ENCODE data around the gene FANCC.
A peak's percentile ranks its signal among the peaks of the same experiment; 100 is the strongest.

Gene FANCC

DNA sequence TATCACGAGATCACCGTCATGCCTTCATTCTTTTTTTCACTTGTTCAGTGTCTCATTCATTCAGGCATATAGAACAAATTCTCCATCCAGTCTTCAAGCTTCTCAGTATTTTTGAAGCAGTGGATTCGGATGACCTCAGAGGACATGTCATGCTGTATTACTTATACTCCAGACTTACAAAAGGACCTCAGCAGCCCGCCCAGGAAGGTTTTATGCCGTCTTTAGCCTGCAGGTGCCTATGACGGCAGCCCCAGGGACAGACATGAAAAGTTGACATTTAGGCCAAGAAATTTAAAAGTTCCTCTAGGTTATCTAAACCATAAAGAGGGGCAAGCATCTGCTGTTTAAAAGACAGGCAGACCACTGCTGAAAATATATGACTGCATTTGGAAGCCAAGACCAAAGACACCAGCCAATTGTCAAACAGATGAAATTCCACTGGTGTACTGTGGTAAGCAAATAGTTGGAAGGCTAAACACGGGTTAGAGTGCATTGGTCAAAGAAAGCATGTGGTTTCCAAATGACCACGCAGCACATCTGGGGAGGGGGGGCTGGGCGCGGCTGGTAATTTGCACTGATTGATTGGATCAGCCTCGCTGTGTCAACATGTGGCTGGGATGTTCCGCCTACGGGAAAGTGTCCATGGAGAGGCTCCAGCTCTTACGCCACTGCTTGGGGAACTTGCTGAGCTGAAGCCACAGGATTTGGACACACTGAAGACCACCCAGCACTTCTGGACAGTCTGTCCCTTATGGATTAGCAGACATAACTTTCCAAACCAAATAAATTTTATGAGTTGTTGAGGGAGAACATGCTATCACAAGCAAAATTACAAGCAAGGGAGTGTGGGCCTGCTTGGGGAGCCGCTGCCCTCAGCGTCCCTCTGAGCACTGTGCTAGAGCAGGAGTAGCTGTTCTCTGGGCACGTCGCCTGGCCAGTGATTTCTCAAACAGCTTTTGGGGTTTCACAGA, 173.6 kb downstream of the FANCC start:
- no peak for DNase-seq (ENCODE audit: low read depth)

- no peak for DNase-seq (ENCODE audit: low read depth)
Observed at GRCh38 chr9:95142728-95143127, 174.8 kb downstream of the FANCC start.

DNA sequence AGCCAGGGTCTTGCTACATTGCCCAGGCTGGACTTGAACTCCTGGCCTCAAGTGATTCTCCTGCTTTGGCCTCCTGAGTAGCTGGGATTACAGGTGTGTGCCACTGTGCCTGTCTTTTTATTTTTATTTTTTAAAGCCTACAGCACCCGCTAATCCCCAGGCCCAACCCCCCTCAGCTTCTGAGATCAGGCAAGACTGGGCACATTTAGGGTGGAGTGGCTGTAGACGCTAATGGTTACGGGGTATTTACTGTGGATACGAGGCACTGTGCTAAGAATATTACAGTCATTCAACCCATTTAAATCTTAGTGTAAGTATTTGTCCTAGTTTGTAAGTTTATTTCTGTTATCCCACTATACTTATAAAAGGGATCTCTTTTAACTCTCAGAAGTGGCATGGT, 175.2 kb downstream of the FANCC start:
- DNase-seq (ENCODE audit: low read depth), result no peak

- DNase-seq (ENCODE audit: low read depth), result peak; percentile 8
Observed at GRCh38 chr9:95140821-95141220, 176.7 kb downstream of the FANCC start.

DNA sequence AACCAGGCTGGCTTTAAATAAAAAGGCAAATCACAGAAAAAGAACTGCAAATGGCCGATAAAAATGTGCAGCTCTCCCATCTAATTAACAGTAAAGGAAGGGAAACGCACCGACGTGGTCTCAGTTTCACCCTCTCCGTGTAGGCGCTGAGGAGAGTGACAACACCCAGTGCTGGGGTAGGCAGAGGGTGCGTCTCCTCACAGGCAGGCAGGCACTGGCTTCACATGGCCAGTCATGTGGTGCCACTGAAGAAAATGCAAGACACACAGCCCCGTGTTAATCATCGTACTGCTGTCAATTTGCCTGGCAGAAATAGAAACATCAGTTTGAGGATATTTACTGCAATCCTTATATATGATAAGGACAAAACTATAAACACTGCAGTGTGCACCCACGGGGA, 178.4 kb downstream of the FANCC start:
- no peak for DNase-seq (ENCODE audit: low read depth)

DNA sequence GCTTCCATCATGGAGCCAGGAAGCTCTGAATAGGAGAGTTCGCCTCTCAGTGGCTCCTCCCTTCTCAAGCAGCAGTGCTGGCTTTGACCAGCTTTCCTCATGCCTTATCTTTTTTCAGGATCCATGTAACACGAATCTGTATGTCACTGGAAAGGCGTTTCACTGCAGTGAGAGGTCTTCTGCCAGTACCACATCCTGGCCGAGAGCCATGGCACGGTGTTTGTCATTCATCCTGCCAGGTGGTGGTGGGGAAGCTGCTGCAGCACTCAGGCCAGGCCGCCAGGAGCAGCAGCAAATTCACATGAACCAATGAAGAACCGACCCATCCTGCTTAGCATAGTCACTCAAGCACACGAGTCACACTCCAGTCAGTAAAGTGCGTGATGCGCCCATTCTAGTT, 179.0 kb downstream of the FANCC start:
- peak; percentile 6 for DNase-seq (ENCODE audit: low read depth)

DNA sequence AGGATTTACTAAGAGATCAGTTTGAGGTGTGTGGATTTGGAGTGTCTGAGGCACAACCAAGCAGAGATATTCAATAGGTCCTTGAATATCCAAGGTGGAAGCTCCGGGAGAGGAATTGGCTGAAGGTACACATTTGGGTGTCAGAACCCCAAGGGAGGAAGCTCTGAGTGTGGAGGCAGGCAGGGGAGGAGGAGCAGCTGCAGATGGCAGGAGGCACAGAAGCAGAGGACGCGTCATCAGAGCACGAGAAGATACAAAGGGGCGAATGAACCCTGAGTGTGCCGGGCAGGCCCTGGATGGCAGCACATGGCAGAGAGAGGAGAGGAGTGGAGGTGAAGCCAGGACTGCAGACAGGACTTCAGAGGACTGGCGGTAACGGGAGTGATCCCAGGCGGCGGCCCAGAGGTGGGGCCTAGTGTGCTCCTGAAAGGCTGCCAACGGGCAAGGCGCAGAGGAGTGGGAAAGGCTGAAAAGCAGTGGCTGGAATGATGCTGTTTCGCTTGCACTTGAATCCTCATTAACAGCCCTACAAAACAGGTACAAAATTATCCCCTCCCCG, 179.8 kb downstream of the FANCC start:
- DNase-seq (ENCODE audit: low read depth), result no peak

DNA sequence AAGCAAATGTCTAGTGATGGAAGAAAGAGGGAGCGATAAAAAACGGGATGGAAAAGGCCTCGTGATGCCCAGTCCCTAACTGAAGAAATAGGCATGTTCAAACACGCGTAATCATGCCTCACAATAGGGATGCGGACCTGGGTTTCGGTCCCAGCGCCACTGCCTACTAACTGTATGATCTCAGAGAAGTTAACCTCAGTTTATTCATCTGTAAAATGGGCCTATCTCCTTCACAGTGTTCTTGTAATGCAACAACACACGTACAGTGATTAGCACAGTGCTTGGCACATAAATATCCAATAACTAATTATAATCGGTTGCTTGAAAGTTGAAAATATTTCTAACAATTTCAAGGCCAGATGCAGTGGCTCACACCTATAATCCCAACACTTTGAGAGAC, 181.8 kb downstream of the FANCC start:
- DNase-seq (ENCODE audit: low read depth), result no peak

- DNase-seq (ENCODE audit: low read depth), result no peak
Observed at GRCh38 chr9:95134457-95134881, 183.0 kb downstream of the FANCC start.

DNA sequence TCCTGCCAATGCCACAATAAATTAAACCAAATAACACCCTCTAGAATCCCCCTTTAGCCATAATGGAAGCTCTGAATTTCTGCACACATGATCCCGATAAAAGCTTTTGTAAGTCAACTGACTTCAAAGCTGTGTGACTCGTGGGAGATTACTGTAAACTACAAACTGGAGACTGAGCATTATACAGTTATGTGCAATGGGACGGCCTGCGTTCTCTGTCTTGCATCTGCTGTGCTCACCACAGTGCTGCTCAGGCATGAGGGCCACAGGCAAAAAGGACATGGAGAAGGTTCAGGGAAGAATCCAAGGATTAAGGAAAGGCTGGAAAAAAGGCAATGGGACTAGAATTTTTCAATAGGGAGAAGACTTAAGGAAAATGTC, 184.2 kb downstream of the FANCC start:
- DNase-seq (ENCODE audit: low read depth), result no peak

DNA sequence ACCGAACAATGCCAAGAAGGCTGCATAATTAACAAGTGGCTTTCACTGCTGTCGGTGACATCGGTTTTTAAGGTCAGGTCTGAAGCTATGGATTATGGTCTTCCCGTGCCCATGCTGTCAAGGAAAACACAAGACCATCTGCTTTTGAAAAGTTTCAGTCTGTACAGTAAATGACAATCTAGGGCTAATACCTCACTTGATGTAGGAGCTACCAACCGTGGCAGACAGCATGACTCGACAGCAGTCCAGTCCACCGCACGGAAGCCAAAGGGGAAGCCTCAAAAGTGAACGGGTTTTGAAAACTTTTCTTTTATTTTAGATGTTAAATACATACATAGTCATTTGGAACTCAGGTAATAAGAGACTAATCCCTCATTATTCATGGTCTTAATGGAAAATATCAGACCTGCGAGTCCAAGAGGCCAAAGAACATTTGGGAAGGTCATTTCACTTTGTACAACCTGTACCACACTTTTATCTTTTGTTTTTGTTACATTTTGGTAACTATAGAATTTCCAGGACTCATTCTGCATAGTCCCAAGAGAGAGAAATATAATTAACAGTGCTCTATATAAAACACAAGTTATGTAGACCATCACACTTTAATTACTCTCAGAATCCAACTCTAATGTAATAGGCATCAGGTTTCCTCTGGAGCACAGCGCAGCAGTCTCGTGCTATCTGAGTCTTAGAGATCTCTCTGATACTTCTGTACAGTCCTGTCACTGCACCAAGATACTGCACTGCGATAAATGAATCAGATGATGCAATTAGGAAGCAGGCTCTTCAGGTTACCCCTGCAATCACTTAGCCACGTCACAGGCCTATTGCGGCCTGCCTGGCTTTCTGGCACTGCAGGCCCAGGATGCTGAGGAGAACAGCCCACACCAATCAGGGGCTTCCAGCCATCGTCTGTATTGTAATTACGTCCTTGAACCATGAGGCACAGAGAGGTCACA, 184.9 kb downstream of the FANCC start:
- DNase-seq (ENCODE audit: low read depth), result no peak

GRCh38 chr9:95131023-95131943, 186.2 kb downstream of the FANCC start:
- DNase-seq (ENCODE audit: low read depth), result peak; percentile 73

DNA sequence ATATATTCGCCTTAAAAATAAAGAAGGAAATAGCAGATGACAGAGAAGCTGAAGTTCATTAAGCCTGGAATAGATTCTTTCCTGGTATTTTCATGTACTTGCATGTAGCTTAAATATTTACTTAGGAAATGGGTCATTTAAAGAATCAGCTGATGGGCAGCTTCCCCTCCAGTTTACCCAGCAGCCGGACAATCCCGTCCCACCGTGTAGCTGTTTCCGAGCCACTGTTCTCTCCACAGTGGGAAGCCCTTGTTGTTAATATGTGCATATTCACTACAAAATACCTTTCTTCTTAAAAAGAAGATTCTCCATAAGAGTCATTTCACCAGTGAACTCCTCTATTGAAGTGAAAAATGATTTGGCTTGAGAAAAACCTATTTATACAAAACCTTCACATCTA, 187.0 kb downstream of the FANCC start:
- no peak for DNase-seq (ENCODE audit: low read depth)

DNA sequence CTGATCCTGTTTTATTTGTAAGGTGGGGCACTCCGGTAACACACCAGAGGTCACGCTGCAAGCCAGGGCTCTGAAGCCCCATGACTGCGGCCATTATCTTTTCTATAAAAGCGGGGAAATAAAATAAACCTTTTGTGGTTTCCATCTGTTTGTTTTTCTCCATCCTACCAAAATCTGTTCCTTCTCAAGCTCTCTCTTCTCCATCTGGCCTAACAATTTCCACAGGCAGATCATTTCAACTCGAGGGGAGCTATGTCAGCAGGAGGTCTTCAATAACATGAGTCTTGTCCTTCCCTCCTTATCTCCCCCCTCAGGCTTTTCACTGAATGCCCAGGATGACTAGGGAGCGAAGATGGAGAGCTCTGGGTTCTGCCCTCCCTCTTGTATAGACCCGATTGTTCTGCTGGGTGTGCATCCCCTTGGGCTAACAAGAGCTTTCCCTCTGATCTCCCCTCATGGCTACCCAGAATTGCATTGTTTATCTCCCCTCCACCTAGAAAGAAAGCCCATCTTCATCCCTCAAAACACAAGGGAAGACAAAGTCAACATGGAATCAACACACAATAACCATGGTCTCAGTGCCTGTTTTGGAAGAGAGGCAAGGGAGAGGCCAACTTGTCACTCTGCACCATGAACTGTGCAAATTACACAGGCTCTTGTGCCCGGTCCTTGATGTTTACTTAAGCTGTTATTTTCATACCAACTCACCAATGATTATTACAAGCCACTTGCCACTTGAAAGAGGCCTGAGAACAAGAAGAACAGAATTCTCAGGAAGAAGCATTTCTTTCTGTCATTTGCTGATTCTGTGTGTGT, 187.8 kb downstream of the FANCC start:
- DNase-seq (ENCODE audit: low read depth), result no peak

DNA sequence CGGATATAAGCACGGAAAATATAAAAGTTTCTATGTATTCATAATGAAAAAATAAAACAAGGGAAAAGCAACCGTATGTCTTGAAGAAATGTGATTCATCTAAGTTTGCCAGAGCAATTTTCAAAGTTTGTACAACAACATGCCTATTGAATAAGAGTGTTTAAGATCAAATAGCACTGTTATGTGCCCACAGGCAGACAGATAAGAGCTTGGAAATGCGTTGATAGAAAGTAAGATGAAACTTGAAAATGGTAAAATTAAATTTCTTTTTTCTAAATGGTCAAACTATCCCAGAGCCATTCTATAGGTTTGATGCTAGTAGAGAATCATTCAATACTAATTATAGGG, 189.4 kb downstream of the FANCC start:
- no peak for DNase-seq (ENCODE audit: low read depth)

DNA sequence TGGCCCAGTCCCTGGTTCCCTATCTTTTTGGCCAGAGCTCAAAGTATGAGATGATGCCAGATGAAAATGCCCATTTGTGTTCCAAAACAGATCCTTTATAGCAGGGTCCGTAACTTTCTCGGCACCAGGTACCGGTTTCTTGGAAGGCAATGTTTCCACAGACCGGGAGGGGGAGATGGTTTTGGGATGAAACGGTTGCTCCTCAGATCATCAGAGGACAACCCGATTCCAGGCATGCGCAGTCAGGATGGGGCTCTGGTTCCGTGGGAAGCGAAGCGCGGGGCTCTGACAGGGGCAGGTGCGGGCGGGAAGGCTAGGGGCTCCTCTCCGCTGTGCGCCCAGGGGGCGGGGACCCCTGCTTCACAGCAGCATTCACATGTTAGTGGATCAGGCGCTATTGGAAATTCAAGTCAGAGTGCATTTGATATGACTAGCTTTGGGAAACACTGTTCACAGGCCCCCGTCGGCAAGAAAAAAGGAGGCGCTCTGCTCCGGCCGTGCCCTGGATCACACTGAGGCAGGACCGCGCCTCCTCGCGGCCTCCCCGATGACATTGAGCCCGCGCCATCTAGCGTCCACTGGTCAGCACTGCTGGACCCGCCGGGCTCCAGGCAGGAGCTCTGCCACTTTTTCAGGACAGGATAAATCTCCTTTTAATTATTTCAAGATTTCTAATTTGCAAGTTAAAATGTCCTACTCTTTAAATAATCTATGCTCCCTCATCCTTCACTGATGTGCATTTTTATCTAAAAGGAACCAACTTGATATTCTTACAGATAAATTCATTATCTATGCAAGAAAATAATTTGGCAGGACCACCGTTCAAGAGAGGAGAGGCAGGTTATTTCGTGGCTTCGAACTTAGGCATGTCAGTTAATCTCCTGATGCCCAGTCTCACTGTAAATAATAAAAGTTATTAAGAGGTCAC, 190.0 kb downstream of the FANCC start:
- DNase-seq (ENCODE audit: low read depth), result peak; percentile 84

- no peak for DNase-seq (ENCODE audit: low read depth)
Observed at GRCh38 chr9:95126739-95127138, 190.8 kb downstream of the FANCC start.

DNA sequence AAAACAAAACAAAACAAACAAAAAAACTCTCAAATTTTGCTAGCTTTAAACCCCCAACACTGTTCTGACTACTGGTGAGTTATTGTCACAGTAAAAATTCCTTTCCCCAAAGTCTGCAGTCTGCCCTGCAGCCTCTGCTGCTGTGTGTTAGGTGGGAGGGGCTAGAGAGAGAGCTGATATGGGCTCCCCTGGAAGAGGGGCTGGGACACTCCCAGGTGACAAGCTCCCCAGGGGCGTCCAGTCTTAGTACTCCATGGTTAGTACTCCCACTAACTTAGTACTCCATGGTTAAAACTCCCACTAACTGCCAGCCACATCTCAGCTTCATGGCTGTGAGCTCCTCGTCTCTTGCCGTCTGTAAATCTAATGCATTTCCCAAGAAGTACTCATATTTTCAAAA, 191.9 kb downstream of the FANCC start:
- DNase-seq (ENCODE audit: low read depth), result no peak

DNA sequence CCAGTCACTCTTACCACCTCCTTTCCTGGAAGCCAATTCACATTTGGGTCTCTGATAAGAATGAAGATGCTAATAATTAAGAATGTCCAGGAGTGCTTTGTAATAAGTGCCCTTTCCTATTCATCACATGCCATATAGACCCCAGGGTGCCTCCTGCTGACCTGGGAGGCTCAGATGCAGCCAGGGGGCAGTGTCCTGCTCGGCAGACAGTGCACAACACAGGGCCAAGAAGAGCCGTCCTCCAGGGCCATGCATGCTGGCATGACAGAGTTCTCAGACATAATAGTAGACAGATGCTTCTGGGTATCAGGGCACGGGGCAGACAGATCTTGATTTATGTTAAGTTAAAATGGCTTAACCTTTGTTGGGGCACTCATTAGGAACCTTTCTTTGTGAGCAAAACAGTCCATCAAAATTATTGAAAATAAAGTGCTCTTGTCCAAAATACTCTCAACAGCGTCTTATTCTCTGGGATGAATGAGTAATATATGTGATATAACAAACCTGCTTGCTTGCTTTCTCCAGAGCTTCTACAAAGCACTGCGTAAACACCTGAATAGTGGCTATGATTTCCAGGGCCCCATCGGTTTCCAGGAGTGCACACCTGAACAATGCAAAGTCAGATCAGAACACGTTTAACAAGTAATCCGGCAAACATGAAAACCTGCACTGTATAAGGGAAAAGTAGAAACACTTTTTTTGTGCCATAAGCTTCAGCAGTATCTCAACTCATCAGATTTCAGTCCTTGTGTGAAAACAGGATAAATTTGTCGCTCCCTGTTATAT, 192.7 kb downstream of the FANCC start:
- no peak for DNase-seq (ENCODE audit: low read depth)

All from ELR (cell line).